Activated CD8-positive, alpha-beta memory T cell treated with anti-CD3 and anti-CD28 coated beads, Interleukin-2, amount 10 ng/mL, durations not matched to agents 7 days and 5 days (primary cell): ENCODE results near the gene AFF4. TPM values are rescaled to one million over a fixed set of nuclear protein-coding genes. Genes with fewer than 3 reads are reported as not detected.

Source experiments
- ATAC-seq: fragments of 150-1000 bp; cut with Tn5 transposase; one replicate; pipeline ENCODE4 v1.10.0; 2021; ENCODE audit warnings: moderate library complexity
- CTCF ChIA-PET: fragments of 350-600 bp; sonication (Branson Sonifier 250); formaldehyde crosslinking; loops from one replicate; lab custom pipeline; 2021; ENCODE audit warnings: antibody characterized with exemption; lab: Charles Lee
- DNase-seq: peaks from one replicate; pipeline ENCODE4 v3.0.0-alpha.2; 2020
- H3K27ac Mint-ChIP-seq: one replicate; pipeline ENCODE4 v1.8.0; 2021; ENCODE audit warnings: mild to moderate bottlenecking, mixed read lengths
- H3K27me3 Mint-ChIP-seq: one replicate; pipeline ENCODE4 v1.8.0; 2021; ENCODE audit warnings: mixed read lengths
- H3K36me3 Mint-ChIP-seq: one replicate; pipeline ENCODE4 v1.8.0; 2021; ENCODE audit warnings: mild to moderate bottlenecking, mixed read lengths
- H3K4me1 Mint-ChIP-seq: one replicate; pipeline ENCODE4 v1.8.0; 2021; ENCODE audit warnings: mixed read lengths
- H3K4me3 Mint-ChIP-seq: one replicate; pipeline ENCODE4 v1.8.0; 2021; ENCODE audit warnings: mild to moderate bottlenecking, moderate library complexity, mixed read lengths
- H3K9me3 Mint-ChIP-seq: one replicate; pipeline ENCODE4 v1.8.0; 2022; ENCODE audit warnings: low read depth, mixed read lengths
- total RNA-seq, 2 experiments: library from RNA; stranded (reverse); gene quantifications; one replicate each; pipeline ENCODE4 v1.2.3, GENCODE V29; 2021

Gene AFF4
- total RNA-seq, 2 experiments from 2014 or later, result 32.6 to 34.7 TPM

DNA sequence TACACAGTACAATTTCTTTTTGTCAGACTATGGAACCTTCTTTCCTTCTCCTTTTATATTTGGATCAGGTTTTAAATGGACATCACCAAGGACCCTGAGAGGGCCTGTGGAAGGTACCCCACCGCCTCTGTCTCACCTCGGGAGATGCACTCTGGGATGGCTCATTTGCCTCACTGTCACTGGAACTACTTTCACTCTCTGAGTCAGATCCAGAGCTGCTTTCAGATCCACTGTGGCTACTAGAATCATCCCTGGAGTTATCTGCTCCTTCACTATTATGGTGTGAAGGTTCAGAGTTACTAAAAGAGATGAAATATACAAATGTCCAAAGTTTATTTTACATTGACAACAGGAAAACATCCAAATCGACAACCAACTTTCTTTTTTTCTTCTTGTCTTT lies 65.3 kb downstream of the AFF4 start:
- H3K9me3 Mint-ChIP-seq, result no peaks in the 10 kb centered on the region
- H3K4me3 Mint-ChIP-seq, result no peak overlapping the region
- no peak overlapping the region for H3K27ac Mint-ChIP-seq
- H3K36me3 Mint-ChIP-seq, result peaks cover 47% of the 10 kb centered on the region
- peaks cover 20% of the 10 kb centered on the region for H3K4me1 Mint-ChIP-seq
- CTCF ChIA-PET, result interaction anchor here (1.3 to 2.0 kb wide), 5 partner anchors 10 to 78 kb away, joined by 3 to 5 read pairs (median 4); partner anchors contain the start of genes GDF9 and UQCRQ
- no peak for DNase-seq
- no peak for ATAC-seq
- no peaks in the 10 kb centered on the region for H3K27me3 Mint-ChIP-seq

DNA sequence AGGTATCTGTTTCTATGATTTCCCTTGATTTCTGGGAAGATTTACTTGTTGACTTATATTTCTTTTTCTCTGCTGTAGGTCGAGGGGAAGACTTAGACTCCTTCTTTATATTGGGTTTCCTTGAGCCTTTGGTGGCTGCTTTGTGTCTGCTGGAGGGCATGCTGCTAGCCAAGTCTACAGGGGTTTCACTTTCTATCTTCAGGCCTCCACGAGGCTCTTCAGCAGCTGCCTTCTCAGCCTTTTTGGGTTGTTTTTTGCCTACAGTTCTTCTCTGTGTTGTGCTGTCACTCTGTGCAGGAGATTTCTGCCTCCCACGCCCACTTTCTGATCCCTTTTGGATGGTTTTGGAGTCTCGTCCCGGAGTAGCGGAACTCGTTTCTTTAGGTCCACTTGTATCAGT lies 66.7 kb downstream of the AFF4 start:
- H3K4me3 Mint-ChIP-seq, result peak overlapping the region; percentile 25
- CTCF ChIA-PET, result interaction anchor here (1.4 to 2.0 kb wide), 2 partner anchors 17 to 77 kb away, joined by 4 to 5 read pairs; no protein-coding TSS in a partner anchor
- peaks cover 54% of the 10 kb centered on the region for H3K36me3 Mint-ChIP-seq
- ATAC-seq (peak; percentile 82), DNase-seq (no peak)
- H3K4me1 Mint-ChIP-seq, result peaks cover 20% of the 10 kb centered on the region
- H3K27ac Mint-ChIP-seq, result peak overlapping the region; percentile 82
- H3K27me3 Mint-ChIP-seq, result no peaks in the 10 kb centered on the region
- no peaks in the 10 kb centered on the region for H3K9me3 Mint-ChIP-seq

DNA sequence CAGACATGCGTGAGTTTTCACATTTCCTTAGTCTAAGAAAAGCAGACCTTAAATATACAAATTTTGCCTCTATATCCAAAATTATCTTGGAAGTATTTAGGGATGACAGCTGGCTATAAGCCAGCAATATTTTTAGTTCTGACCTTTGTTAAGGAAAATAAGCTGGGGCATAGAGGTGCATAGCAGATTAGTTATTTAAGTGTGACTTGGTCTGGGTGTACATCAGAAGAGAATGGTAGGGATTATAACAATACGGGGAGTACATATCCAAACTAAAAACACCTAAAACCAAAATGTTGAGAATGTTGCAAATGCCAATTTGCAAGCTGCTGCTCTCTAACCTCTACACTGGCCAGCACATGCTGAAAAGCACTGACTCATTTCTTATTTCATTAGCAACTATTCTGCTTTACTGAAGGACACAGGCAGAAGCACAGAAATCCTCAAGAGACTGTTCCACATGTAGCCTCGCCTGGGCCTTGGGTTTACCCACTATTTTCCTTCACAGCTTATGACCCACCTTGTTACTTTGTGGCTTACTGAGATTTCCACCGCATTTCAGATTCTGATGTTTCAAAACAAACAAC lies 67.6 kb downstream of the AFF4 start:
- CTCF ChIA-PET, result interaction anchor here (1.3 to 1.4 kb wide), 2 partner anchors 12 to 18 kb away, joined by 4 to 6 read pairs; no protein-coding TSS in a partner anchor
- Mint-ChIP-seq H3K36me3 (peaks cover 49% of the 10 kb centered on the region), H3K9me3 (no peaks in the 10 kb centered on the region)

DNA sequence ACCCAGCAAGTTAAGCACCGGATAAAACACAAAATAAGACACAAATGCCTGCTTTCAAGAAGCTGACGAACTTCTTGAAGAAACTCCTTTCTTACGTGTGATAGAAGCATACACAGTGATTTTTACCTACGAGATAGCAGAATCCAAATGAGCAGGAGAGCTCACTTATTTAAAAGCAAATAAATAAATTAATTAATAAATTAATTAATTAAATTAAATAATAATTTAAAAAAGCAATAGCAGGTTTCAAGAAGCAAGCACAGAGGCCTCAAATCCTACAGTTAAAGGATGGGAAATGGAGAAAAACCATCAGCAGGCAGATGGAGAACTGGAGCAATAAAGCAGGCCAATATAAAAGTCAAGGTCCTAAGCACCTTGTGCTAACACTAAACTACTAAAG lies 72.6 kb downstream of the AFF4 start:
- no peaks in the 10 kb centered on the region for H3K9me3 Mint-ChIP-seq
- H3K27ac Mint-ChIP-seq, result no peak overlapping the region
- peaks cover 5% of the 10 kb centered on the region for H3K4me1 Mint-ChIP-seq
- no peak overlapping the region for H3K4me3 Mint-ChIP-seq
- CTCF ChIA-PET, result interaction anchor here (1.2 to 1.6 kb wide), 3 partner anchors 8 to 143 kb away, joined by 3 to 5 read pairs (median 4); partner anchors contain the start of gene CCNI2
- H3K36me3 Mint-ChIP-seq, result peaks cover 50% of the 10 kb centered on the region
- no peak for ATAC-seq
- no peaks in the 10 kb centered on the region for H3K27me3 Mint-ChIP-seq
- DNase-seq, result no peak

More for the DNA sequence above, 67.6 kb downstream of the AFF4 start:
- no peak for DNase-seq
- Mint-ChIP-seq H3K27me3 (no peaks in the 10 kb centered on the region), H3K4me3 (no peak overlapping the region), H3K4me1 (peaks cover 20% of the 10 kb centered on the region), H3K27ac (peak overlapping the region; percentile 10)
- ATAC-seq, result no peak

DNA sequence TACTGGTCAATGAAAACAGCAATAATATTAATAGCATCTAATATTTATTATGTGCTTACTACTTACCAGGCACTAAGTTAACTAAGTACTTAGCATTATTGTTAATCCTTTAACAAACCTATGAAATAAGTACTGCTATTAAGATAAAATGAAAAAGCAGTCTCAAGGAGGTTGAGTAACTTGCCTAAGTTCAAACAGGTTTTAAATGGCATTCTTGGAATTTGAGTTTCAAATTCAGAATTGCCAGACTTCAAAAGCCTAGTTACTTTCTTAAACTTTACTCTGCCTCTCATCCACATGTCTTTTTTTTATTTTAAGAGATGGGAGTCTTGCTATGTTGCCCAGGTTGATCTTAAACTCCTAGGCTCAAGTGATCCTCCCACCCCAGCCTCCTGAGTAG lies 73.9 kb downstream of the AFF4 start:
- Mint-ChIP-seq H3K27me3 (no peaks in the 10 kb centered on the region), H3K4me1 (peaks cover 5% of the 10 kb centered on the region), H3K36me3 (peaks cover 49% of the 10 kb centered on the region), H3K4me3 (no peak overlapping the region), H3K27ac (no peak overlapping the region), H3K9me3 (no peaks in the 10 kb centered on the region)
- DNase-seq (no peak), ATAC-seq (no peak)
- CTCF ChIA-PET, result no interaction called here

DNA sequence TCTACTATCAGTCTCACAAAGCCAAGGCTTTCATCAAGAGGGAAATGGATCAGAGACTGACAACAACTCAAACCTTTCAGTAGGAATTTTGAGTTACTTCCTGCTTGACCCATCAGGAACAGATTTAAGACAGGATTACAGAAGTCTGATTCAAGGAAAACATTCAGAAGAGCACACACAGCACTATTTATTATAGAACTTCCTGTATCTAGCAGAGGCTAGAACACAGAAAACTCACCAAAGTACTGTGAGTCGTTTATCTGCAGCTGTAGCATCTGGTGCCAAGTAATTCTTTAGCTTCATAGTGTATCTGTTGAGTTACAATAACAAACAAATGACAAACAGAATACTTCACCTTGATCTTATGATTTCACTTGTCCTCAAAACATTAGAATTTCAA lies 76.2 kb downstream of the AFF4 start:
- H3K4me3 Mint-ChIP-seq, result no peak overlapping the region
- no peaks in the 10 kb centered on the region for H3K9me3 Mint-ChIP-seq
- DNase-seq (no peak), ATAC-seq (no peak)
- CTCF ChIA-PET, result interaction anchor here (0.7 kb wide), 1 partner anchor 28 kb away, joined by 3 read pairs; no protein-coding TSS in a partner anchor
- no peaks in the 10 kb centered on the region for H3K27me3 Mint-ChIP-seq
- H3K4me1 Mint-ChIP-seq, result peaks cover 15% of the 10 kb centered on the region
- no peak overlapping the region for H3K27ac Mint-ChIP-seq
- peaks cover 41% of the 10 kb centered on the region for H3K36me3 Mint-ChIP-seq

DNA sequence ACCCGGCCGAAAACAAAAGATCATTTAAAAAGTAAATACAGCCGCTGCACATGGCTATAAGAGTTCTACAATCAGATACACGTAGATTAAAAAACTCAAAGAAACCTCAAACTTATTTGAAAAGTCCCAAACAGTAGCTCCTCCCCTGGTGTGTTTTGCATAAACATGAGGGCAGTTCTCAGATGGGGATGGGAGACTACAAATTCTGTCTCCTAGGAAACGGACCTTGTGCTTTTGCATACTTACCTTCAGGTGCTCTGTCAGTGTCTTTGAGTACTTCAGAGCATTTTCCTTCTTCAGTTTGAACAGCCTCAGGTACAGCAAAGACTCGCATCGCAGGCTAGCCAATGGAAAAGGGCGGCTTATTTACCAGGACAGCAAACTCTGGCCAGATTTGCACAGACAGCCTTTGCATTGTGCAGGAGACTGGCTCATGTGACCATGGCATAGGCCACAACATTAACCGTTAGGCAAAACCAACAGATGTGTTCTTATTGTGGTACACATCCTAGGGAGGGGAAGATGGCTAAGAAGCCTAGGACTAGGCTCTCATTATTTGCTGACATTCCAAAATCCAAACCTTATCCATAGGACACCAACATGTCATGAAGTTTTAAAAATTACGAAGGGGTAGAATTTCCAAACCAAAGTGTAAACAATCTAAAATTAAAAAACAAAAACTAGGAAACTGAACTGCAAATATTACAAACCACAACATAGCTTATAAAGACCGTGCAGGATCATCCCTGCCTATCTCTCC lies 77.2 kb downstream of the AFF4 start:
- Mint-ChIP-seq H3K27ac (no peak overlapping the region), H3K27me3 (no peaks in the 10 kb centered on the region), H3K36me3 (peaks cover 38% of the 10 kb centered on the region), H3K4me1 (peaks cover 15% of the 10 kb centered on the region), H3K9me3 (no peaks in the 10 kb centered on the region), H3K4me3 (no peak overlapping the region)
- CTCF ChIA-PET, result no interaction called here
- ATAC-seq, result no peak
- DNase-seq, result no peak

DNA sequence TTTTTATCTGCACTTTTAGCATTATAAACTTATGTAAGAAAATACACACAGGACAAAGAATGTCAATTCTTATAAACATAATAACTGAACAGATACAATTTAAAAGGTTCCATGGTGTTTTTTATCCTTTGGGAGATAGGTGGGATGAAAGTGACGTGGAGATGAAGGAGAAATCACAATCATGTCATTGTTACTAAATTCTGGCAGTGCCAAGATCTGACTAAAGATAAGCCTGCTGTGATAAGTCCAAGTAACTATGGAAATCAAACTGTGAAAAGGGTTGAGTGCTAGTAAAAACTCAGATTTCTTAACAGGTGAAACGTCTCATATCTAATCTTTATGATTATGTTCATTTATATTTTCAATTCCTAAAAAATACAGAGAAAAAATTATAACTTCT lies 78.9 kb downstream of the AFF4 start:
- H3K36me3 Mint-ChIP-seq, result peaks cover 46% of the 10 kb centered on the region
- CTCF ChIA-PET, result interaction anchor here (1.6 to 3.5 kb wide), 3 partner anchors 11 to 55 kb away, joined by 6 to 23 read pairs (median 19); partner anchors contain the start of genes GDF9, SHROOM1 and UQCRQ

DNA sequence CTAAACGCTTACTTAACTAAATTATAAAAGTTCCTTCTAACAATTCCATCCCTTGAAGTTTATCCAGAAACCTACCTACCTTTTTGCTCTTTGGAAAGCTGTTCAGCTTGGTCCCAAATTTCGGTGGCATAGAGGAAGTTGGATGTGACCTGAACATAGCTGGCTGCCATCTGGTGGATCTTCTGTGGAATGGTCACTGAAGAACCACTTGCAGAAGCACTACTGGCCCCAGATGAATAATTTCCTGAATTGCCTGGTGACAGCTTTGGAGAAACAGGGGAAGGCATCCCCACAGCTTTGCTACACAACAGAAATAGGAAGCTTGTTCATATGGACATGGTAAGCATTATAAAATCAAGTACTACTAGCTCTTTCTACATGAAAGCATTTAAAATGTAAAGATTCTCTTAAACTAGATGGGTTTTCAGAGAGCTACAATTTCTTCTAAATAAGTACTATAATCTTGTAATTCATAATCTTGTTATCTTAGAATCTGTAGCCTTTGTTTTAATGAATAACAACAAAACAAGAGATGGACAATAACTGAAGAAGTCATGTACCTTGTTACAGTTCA lies 80.1 kb downstream of the AFF4 start:
- Mint-ChIP-seq H3K36me3 (peaks cover 41% of the 10 kb centered on the region), H3K27me3 (no peaks in the 10 kb centered on the region), H3K4me3 (no peak overlapping the region), H3K9me3 (no peaks in the 10 kb centered on the region), H3K27ac (peak overlapping the region; percentile 18), H3K4me1 (peaks cover 12% of the 10 kb centered on the region)
- no peak for DNase-seq
- ATAC-seq, result peak; percentile 68
- CTCF ChIA-PET, result interaction anchor here (0.6 to 3.5 kb wide), 15 partner anchors 8 to 377 kb away, joined by 3 to 23 read pairs (median 5); partner anchors contain the start of genes GDF9, SHROOM1 and UQCRQ

More for the DNA sequence above, 78.9 kb downstream of the AFF4 start:
- H3K4me3 Mint-ChIP-seq, result no peak overlapping the region
- H3K4me1 Mint-ChIP-seq, result peaks cover 12% of the 10 kb centered on the region
- no peaks in the 10 kb centered on the region for H3K9me3 Mint-ChIP-seq
- no peaks in the 10 kb centered on the region for H3K27me3 Mint-ChIP-seq
- no peak overlapping the region for H3K27ac Mint-ChIP-seq
- ATAC-seq (no peak), DNase-seq (no peak)

DNA sequence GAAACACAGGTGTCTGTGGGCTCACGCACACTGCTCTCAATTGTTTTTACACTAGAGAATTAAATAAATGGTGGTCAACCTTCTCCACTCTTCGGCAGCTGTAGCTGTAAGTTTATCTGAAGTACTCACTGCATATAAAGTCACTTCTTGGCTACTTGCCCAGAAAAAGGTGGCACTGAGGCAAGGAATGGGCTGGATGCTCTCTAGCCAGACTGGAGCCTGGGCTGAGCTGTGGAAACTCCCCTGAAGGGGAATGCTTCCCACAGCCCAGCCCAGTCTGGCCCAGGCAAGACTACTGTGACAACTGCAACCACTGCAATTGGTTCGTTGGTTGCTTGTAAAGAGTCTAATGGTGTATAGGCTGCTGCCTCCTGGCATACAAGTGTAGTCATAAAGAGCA lies 85.5 kb downstream of the AFF4 start:
- CTCF ChIA-PET, result interaction anchor here (1.2 kb wide), 1 partner anchor 9 kb away, joined by 5 read pairs; no protein-coding TSS in a partner anchor

DNA sequence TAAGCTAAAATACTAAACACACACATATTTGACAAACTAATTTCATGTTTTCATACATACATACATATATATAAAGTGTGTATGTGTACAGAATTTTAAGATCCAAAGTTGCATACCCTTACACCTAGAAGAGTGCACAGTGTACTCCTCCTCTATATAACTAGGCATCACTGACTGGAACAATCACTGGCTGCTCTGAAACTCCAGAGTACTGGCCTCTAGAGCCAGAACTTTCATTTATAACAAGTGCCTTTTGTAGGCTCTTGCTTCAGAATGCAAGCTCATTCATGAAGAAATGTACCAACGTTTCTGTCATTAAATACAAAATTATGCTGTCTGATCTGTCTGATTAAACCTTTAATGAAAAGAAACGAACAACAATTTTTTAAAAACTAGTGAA lies 86.0 kb downstream of the AFF4 start:
- Mint-ChIP-seq H3K27me3 (no peaks in the 10 kb centered on the region), H3K4me1 (no peaks in the 10 kb centered on the region), H3K27ac (no peak overlapping the region), H3K36me3 (peaks cover 21% of the 10 kb centered on the region), H3K4me3 (no peak overlapping the region), H3K9me3 (no peaks in the 10 kb centered on the region)
- ATAC-seq (no peak), DNase-seq (no peak)
- CTCF ChIA-PET, result interaction anchor here (0.6 to 1.2 kb wide), 2 partner anchors 9 to 48 kb away, joined by 3 to 5 read pairs; no protein-coding TSS in a partner anchor

More for the DNA sequence above, 85.5 kb downstream of the AFF4 start:
- no peak for DNase-seq
- Mint-ChIP-seq H3K4me3 (no peak overlapping the region), H3K9me3 (no peaks in the 10 kb centered on the region), H3K36me3 (peaks cover 21% of the 10 kb centered on the region), H3K27ac (no peak overlapping the region), H3K4me1 (no peaks in the 10 kb centered on the region), H3K27me3 (no peaks in the 10 kb centered on the region)
- no peak for ATAC-seq

DNA sequence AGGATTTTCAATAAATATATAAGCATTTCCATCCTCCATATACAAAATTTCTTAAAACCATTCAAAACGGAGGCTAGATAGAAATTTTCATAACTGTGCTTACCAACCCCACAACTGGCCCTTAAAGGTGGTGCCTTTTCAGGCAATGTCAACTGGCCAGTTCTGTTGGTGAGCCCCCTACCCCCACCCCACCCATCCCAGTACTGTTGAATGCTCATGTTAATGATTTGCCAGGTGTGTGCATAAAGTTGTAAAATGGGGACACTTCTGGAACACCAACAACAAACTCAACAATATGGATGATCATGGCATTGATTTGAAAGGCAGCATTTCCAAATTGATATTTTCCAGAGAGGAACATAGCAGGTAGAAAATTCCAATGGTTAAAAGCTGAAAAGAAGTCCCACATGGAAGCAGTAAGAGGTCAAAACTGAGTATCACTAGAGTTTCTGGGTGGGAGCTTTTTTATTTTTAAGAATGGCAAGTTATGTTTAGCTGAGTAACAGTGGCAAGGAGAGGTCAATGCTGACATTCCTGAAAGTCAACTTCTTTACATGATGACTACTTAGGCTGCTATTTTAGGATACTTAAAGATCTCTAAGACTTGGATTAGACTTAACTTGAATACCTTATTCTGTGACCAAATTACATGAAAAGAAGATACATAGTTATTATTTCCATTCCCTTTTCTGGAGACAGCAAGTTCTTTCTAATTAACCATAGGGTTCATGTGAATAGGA lies 87.2 kb downstream of the AFF4 start:
- Mint-ChIP-seq H3K27ac (no peak overlapping the region), H3K4me1 (no peaks in the 10 kb centered on the region), H3K4me3 (no peak overlapping the region), H3K9me3 (no peaks in the 10 kb centered on the region), H3K27me3 (no peaks in the 10 kb centered on the region), H3K36me3 (peaks cover 22% of the 10 kb centered on the region)
- CTCF ChIA-PET, result no interaction called here
- no peak for DNase-seq
- no peak for ATAC-seq

DNA sequence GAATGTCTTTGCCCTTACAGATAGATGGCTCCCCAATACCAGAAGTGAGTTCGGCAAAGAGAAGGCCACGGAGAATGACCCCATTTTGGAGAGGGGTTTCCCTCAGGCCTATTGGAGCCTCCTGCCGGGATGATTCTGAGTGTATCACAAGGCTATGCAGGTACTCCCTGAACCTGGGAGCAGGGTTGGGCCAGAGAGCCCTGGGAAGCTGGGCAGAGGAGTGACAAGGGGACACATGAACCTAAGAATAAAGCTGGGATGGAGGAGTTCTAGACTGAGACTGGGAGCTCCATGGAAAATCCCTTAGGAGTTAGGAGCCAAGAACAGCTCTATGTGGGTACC lies 89.5 kb downstream of the AFF4 start:
- H3K4me1 Mint-ChIP-seq, result peaks cover under 1% of the 10 kb centered on the region
- DNase-seq (no peak), ATAC-seq (no peak)
- H3K27me3 Mint-ChIP-seq, result no peaks in the 10 kb centered on the region
- H3K36me3 Mint-ChIP-seq, result peaks cover 19% of the 10 kb centered on the region
- CTCF ChIA-PET, result no interaction called here
- no peak overlapping the region for H3K4me3 Mint-ChIP-seq
- no peaks in the 10 kb centered on the region for H3K9me3 Mint-ChIP-seq
- H3K27ac Mint-ChIP-seq, result no peak overlapping the region
